Right lung (tissue), 5 donors: ENCODE data around the gene KCTD14. TPM values are rescaled to one million over a fixed set of nuclear protein-coding genes. Genes with fewer than 3 reads are reported as not detected.

ENCODE experiments used
- DNase-seq, 2 donors: peaks; one replicate each; pipeline ENCODE4 v3.0.0-alpha.2; 2013
- polyA plus RNA-seq, 5 donors: library from polyadenylated mRNA; unstranded; fragments of 120-200 nt; gene quantifications; one replicate each; pipeline versions ENCODE4 v1.2.1 to v1.2.3, GENCODE V29; 2013; ENCODE audit warnings: inconsistent platforms in 1 of 5, low replicate concordance in 1 of 5; ENCODE audit not compliant: insufficient read length in 5 of 5, insufficient read depth in 1 of 5

The KCTD14 gene
- polyA plus RNA-seq, 5 donors: 7.1 to 11.1 (median 8.2) TPM

- no peak for DNase-seq
Measured at GRCh38 chr11:77968337-77968736, 54.7 kb downstream of the KCTD14 start.

GRCh38 chr11:77967753-77968152, 55.3 kb downstream of the KCTD14 start:
- no peak for DNase-seq

- DNase-seq: no peak
Measured at GRCh38 chr11:77967121-77967520, 56.0 kb downstream of the KCTD14 start.

- no peak for DNase-seq
Measured at GRCh38 chr11:77966338-77966737, 56.7 kb downstream of the KCTD14 start.

Other genes starting within 250 kb of the KCTD14 start
- 10 to 100 TPM; 36.6 to 82.3 (median 79.3) TPM for gene RSF1, start 202.6 kb downstream of the KCTD14 start, polyA plus RNA-seq
- 10 to 100 TPM; 45.6 to 65.4 (median 58.9) TPM for gene AAMDC, start 202.1 kb downstream of the KCTD14 start, polyA plus RNA-seq
- 10 to 100 TPM; 43.2 to 60.1 (median 55.2) TPM for gene INTS4, start 28.6 kb downstream of the KCTD14 start, polyA plus RNA-seq
- under 1 TPM; 0.31 to 0.54 (median 0.36) TPM for gene THRSP, start 40.6 kb upstream of the KCTD14 start, polyA plus RNA-seq
- gene NDUFC2, start 56.6 kb upstream of the KCTD14 start, polyA plus RNA-seq: 100 to 1,000 TPM in 4 of 5 donors, 10 to 100 TPM in 1; 96.3 to 184 (median 149) TPM
- 10 to 100 TPM; 47.1 to 60.8 (median 57.1) TPM for gene ALG8, start 116.3 kb upstream of the KCTD14 start, polyA plus RNA-seq
- gene KCTD21, start 165.3 kb upstream of the KCTD14 start, polyA plus RNA-seq: 10 to 100 TPM in 2 of 5 donors, 1 to 10 TPM in 3; 8.9 to 10.1 (median 9.7) TPM
- 1 to 10 TPM; 4.8 to 8.1 (median 7.2) TPM for gene USP35, start 165.6 kb upstream of the KCTD14 start, polyA plus RNA-seq